WTC11 (cell line): ENCODE results near the gene HNRNPC. TPM values are rescaled to one million over a fixed set of nuclear protein-coding genes. Genes with fewer than 3 reads are reported as not detected.

Experiments used
- ATAC-seq: fragments of 200-7000 bp; cut with Tn5 transposase; 2 replicates; pipeline ENCODE4 v1.10.0; 2021; ENCODE audit warnings: mild to moderate bottlenecking, moderate library complexity
- CTCF ChIA-PET: fragments of 300-600 bp; sonication (Branson Sonifier 250); formaldehyde crosslinking; loops from one replicate; lab custom pipeline; 2021; ENCODE audit warnings: antibody characterized with exemption; lab: Charles Lee
- POLR2A ChIA-PET: fragments of 350-600 bp; sonication (Branson Sonifier 250); formaldehyde crosslinking; loops from one replicate; lab custom pipeline; 2021; ENCODE audit warnings: antibody characterized with exemption; lab: Charles Lee
- DNase-seq: peaks from one replicate; pipeline ENCODE4 v3.0.0; 2021; ENCODE audit warnings: low spot score
- H3K27ac Mint-ChIP-seq: 2 replicates; pipeline ENCODE4 v1.8.0; 2021; ENCODE audit warnings: mixed read lengths
- H3K27me3 Mint-ChIP-seq: 2 replicates; pipeline ENCODE4 v1.8.0; 2021; ENCODE audit warnings: low read depth, mild to moderate bottlenecking, moderate library complexity, mixed read lengths
- H3K36me3 Mint-ChIP-seq: 2 replicates; pipeline ENCODE4 v1.8.0; 2021; ENCODE audit warnings: mixed read lengths
- H3K4me1 Mint-ChIP-seq: 2 replicates; pipeline ENCODE4 v1.8.0; 2022; ENCODE audit warnings: mixed read lengths
- H3K4me3 Mint-ChIP-seq: 2 replicates; pipeline ENCODE4 v1.8.0; 2021; ENCODE audit warnings: mild to moderate bottlenecking, moderate library complexity, mixed read lengths
- H3K9me3 Mint-ChIP-seq: 2 replicates; pipeline ENCODE4 v1.8.0; 2021; ENCODE audit warnings: mixed read lengths
- ARID4B ChIP-seq: sonication (generic); formaldehyde crosslinking; IDR thresholded peaks from 2 replicates; pipeline ENCODE4 v1.8.0; 2023; ENCODE audit warnings: missing genetic modification reagents, mild to moderate bottlenecking, borderline replicate concordance
- E2F1 ChIP-seq: sonication (generic); formaldehyde crosslinking; IDR thresholded peaks from 2 replicates; pipeline ENCODE4 v1.8.0; 2022; ENCODE audit warnings: mild to moderate bottlenecking, missing genetic modification reagents
- GABPB1 ChIP-seq: sonication (generic); formaldehyde crosslinking; IDR thresholded peaks from 2 replicates; pipeline ENCODE4 v1.8.1; 2023; ENCODE audit warnings: mild to moderate bottlenecking, missing genetic modification reagents
- MAX ChIP-seq: sonication (generic); formaldehyde crosslinking; IDR thresholded peaks from 2 replicates; pipeline ENCODE4 v1.8.0; 2022; ENCODE audit warnings: mild to moderate bottlenecking, missing genetic modification reagents
- NR3C1 ChIP-seq: sonication (generic); formaldehyde crosslinking; conservative IDR thresholded peaks from 2 replicates; pipeline ENCODE4 v1.8.1; 2023; ENCODE audit warnings: low read depth, mild to moderate bottlenecking, missing genetic modification reagents
- OVOL2 ChIP-seq: fragments of 250-450 bp; sonication (Bioruptor Pico); IDR thresholded peaks from 2 replicates; pipeline ENCODE4 v1.9.0; 2021; ENCODE audit warnings: mild to moderate bottlenecking, borderline replicate concordance
- PRDM15 ChIP-seq: sonication (generic); formaldehyde crosslinking; IDR thresholded peaks from 2 replicates; pipeline ENCODE4 v1.8.0; 2022; ENCODE audit warnings: missing genetic modification reagents
- SMAD4 ChIP-seq: sonication (generic); formaldehyde crosslinking; IDR thresholded peaks from 2 replicates; pipeline ENCODE4 v1.8.0; 2022; ENCODE audit warnings: mild to moderate bottlenecking, missing genetic modification reagents
- SP1 ChIP-seq: sonication (generic); formaldehyde crosslinking; conservative IDR thresholded peaks from 2 replicates; pipeline ENCODE4 v1.8.1; 2022; ENCODE audit warnings: missing genetic modification reagents
- TP53 ChIP-seq: sonication (generic); formaldehyde crosslinking; IDR thresholded peaks from 2 replicates; pipeline ENCODE4 v1.8.1; 2023; ENCODE audit warnings: mild to moderate bottlenecking, missing genetic modification reagents
- ZNF121 ChIP-seq: sonication (generic); formaldehyde crosslinking; IDR thresholded peaks from 2 replicates; pipeline ENCODE4 v1.8.0; 2023; ENCODE audit warnings: missing genetic modification reagents
- ZNF425 ChIP-seq: fragments of 250-450 bp; sonication (Bioruptor Pico); conservative IDR thresholded peaks from 2 replicates; pipeline ENCODE4 v1.9.0; 2021; ENCODE audit warnings: mild to moderate bottlenecking
- total RNA-seq: library from RNA; stranded (reverse); gene quantifications from 3 replicates; pipeline ENCODE4 v1.2.3, GENCODE V29; 2021

Gene HNRNPC
- total RNA-seq, 1 experiment from 2014 or later, result 982 TPM

- peaks cover 6% of the 10 kb centered on the region for H3K4me1 Mint-ChIP-seq
- TF ChIP-seq ZNF425 (CRISPR knock-in tag), result no peak
- no peak for TF ChIP-seq ZNF121
- no peak for TF ChIP-seq ARID4B (CRISPR knock-in tag)
- TF ChIP-seq SP1, result no peak
- no peak for TF ChIP-seq E2F1 (CRISPR knock-in tag)
- no peak for TF ChIP-seq TP53 (CRISPR knock-in tag)
- DNase-seq (no peak), ATAC-seq (no peak)
- no peaks in the 10 kb centered on the region for H3K9me3 Mint-ChIP-seq
- H3K36me3 Mint-ChIP-seq, result no peaks in the 10 kb centered on the region
- peaks cover 7% of the 10 kb centered on the region for H3K27me3 Mint-ChIP-seq
- POLR2A ChIA-PET, result no interaction called here
- no peak overlapping the region for H3K27ac Mint-ChIP-seq
- H3K4me3 Mint-ChIP-seq, result no peak overlapping the region
- CTCF ChIA-PET, result no interaction called here
These were observed 33.0 kb upstream of the HNRNPC start for GRCh38 chr14:21302013-21302835.

- CTCF ChIA-PET, result interaction anchor here (0.6 kb wide), 1 partner anchor 47 kb away, joined by 8 read pairs; no protein-coding TSS in a partner anchor
- DNase-seq (peak; percentile 70), ATAC-seq (peak; percentile 94)
- H3K4me3 Mint-ChIP-seq, result peak overlapping the region; percentile 58
- H3K27me3 Mint-ChIP-seq, result peaks cover 7% of the 10 kb centered on the region
- TF ChIP-seq PRDM15 (CRISPR knock-in tag) (peak; percentile 29; the same call in 1 of the 2 replicates), OVOL2 (no peak), GABPB1 (0 out of 2 replicates have a peak, but pooled peaks have one; percentile 27), SMAD4 (CRISPR knock-in tag) (no peak), MAX (peak; percentile 76), NR3C1 (CRISPR knock-in tag) (0 out of 2 replicates have a peak, but pooled peaks have one; percentile 21), TP53 (CRISPR knock-in tag) (peak; percentile 54; the same call in 1 of the 2 replicates)
- H3K9me3 Mint-ChIP-seq, result no peaks in the 10 kb centered on the region
- H3K4me1 Mint-ChIP-seq, result peaks cover 4% of the 10 kb centered on the region
- POLR2A ChIA-PET, result no interaction called here
- H3K27ac Mint-ChIP-seq, result no peak overlapping the region
- no peaks in the 10 kb centered on the region for H3K36me3 Mint-ChIP-seq
These were observed 31.6 kb upstream of the HNRNPC start for GRCh38 chr14:21300892-21301291.
